HG03354 (cell line): ENCODE data around the gene ITSN1.

Experiments
- ATAC-seq: cut with Tn5 transposase; IDR thresholded peaks from one replicate; pipeline ENCODE4 v1.9.1; 2021; ENCODE audit warnings: mild to moderate bottlenecking; ENCODE audit not compliant: unreplicated experiment, poor library complexity, severe bottlenecking

Gene ITSN1

GRCh38 chr21:33825419-33825818 is 183.1 kb downstream of the ITSN1 start:
- no peak for ATAC-seq

DNA sequence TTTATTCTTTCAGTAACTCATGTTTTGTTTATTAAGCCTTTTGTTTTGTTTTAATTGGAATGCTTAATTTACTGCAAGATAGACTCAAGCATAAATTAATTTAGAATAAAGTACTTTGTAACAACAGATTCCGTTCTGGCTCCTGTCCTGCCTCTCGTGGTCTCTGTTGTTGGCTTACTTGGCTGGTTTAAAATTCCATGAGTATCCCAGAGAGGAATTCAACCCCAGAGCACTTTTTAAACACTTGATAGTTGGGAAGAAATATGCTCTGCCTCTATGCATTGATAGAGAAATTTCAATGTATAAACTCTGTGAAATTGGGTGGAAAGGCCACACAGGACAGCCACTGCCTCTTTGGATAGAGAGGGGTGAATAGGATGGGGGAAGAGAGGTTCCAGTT is 183.6 kb downstream of the ITSN1 start:
- ATAC-seq: no peak

DNA sequence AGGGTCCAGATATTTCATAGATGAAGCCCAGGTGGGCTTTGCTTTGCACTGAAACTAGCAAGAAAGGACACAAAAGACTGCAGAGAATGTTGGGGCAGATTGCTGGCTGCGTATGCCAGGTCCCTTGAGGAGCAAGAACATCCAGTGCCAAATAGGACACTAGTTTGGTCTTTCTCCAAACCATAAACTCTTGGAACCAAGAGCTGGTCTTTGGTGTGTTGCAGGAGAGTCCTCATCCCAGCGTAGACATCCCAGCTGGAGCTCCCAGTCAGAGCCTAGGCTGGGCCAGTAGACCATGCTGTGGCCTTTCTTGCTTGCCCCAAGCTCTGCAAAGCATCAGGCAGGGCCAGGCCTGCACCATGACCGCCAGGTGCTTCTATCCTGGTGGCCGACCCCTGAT is 185.8 kb downstream of the ITSN1 start:
- ATAC-seq: no peak

DNA sequence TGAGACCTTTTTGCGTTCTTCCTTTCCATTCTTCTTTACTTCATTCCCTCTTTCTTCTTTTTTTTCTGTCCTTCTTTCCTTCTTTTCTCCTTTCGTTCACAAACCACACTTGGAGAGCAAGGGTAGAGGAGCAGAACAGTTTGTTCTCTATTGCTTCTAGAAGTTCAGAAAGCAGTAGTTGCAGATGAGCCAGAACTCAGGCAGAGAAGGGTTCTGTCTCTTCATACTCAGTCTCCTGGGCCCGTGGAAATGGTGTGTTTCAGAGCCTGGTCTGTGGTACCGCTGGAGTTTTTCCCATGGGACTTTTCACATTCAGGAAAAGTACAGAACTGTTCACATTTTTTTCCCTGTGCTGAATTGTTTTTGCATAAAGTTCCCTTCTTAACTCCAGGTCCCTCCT is 186.3 kb downstream of the ITSN1 start:
- no peak for ATAC-seq

- ATAC-seq: no peak
Measured at GRCh38 chr21:33829844-33830243, 187.5 kb downstream of the ITSN1 start.

DNA sequence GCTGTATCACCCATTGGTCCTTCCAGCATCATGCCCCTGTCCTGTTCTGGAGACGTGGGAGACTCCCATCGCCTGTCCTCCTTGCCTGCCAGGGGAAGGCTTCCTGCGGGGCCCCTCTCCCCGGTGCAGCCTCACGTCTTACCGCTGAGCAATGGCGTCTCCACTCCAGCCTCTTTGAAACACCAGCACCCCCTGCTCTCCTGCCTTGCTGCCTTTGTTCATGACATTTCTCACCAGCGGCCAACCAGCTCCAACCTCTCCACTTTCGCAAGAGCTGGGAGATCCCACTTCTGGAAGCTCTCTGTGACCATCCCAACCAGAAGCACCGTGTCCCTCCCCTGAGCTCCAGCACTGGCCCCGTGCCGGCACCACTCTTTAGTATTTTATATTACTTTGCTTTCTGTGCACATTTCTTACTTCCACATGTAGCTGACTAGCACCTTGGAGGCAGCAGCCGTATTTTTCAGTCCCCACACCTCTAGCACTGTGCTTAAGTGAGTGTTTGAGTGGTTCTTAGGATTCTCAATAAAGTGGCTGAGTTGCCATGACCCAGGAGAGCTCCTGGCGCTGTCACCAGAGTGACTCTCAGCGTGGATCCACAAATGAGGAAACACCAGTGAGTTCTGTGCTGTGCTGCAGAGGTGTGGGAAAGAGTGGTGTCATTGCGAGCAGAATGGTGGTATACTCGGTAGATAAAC is 189.8 kb downstream of the ITSN1 start:
- ATAC-seq: no peak

- ATAC-seq: no peak
Measured at GRCh38 chr21:33834801-33835500, 192.7 kb downstream of the ITSN1 start.

GRCh38 chr21:33835920-33836319 is 193.6 kb downstream of the ITSN1 start:
- ATAC-seq: no peak

DNA sequence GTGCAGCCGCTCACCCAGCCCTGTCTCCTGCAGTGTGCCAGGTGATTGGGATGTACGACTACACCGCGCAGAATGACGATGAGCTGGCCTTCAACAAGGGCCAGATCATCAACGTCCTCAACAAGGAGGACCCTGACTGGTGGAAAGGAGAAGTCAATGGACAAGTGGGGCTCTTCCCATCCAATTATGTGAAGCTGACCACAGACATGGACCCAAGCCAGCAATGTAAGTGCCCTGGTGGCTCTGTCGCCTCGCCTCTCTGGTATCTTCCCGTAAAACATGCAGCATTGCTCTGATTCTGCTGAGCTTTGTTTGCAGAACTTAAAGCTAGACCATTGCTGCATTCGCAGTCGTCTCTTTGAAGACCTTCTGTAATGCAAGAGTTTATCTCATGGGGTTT is 194.1 kb downstream of the ITSN1 start:
- ATAC-seq: no peak

- no peak for ATAC-seq
Measured at GRCh38 chr21:33839167-33839716, 196.9 kb downstream of the ITSN1 start.

DNA sequence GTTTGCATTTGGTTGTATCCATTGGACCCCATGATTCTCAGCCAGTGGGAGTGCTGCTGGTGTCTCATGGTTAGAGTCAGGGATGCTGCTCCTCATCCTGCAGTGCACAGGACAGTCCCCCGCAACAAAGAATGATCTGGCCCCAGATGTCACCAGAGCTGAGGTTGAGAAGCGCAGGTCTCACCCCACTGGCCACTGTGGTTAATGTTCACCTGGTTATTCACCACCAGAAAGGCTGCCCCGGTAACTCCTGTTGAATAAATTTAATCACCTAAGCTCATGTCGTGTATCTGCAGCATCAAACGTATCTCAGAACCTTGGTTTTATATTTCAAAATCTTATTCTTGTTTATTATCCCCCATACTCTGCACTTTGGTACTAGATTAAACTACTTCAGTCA is 197.5 kb downstream of the ITSN1 start:
- no peak for ATAC-seq

- ATAC-seq: no peak
Measured at GRCh38 chr21:33840771-33841170, 198.5 kb downstream of the ITSN1 start.

DNA sequence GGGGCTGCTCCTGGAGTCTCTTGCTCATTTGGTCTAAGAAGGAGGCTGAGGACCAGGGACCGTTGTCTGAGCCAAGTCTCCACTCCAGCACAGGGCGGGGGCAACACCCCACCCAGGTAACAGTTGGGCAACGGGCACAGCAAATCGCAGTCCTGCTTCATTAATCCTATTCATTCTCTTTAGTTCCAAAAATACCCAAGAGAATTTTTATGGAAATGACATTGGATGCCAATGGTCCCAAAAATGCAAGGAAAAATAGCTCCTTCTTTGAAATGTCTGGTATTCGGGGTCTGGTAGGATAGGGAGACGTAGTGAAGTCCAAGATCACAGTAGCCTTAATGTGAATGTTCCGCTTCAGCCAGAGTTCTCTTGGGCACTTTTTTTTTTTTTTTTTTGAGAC is 199.3 kb downstream of the ITSN1 start:
- ATAC-seq: no peak

GRCh38 chr21:33843216-33843615 is 200.9 kb downstream of the ITSN1 start:
- no peak for ATAC-seq

GRCh38 chr21:33844104-33844889 is 202.0 kb downstream of the ITSN1 start:
- ATAC-seq: no peak

DNA sequence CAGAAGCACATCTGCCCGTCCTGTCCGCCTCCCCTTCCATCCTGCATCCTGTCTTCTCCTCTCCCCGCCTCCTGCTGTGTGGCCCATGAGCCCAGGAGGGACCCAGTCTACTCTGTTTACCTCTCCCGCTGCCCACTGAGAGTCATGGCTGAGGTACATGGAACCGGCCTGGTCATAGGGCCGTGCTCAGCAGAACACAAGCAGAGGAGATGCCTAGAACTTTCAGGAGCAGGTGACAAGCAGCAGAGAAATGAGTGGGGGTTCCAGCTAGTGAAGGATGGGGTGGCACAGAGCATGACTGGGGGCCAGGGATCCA is 202.5 kb downstream of the ITSN1 start:
- ATAC-seq: no peak

GRCh38 chr21:33846141-33846540 is 203.8 kb downstream of the ITSN1 start:
- no peak for ATAC-seq

GRCh38 chr21:33847588-33848248 is 205.4 kb downstream of the ITSN1 start:
- ATAC-seq: no peak

DNA sequence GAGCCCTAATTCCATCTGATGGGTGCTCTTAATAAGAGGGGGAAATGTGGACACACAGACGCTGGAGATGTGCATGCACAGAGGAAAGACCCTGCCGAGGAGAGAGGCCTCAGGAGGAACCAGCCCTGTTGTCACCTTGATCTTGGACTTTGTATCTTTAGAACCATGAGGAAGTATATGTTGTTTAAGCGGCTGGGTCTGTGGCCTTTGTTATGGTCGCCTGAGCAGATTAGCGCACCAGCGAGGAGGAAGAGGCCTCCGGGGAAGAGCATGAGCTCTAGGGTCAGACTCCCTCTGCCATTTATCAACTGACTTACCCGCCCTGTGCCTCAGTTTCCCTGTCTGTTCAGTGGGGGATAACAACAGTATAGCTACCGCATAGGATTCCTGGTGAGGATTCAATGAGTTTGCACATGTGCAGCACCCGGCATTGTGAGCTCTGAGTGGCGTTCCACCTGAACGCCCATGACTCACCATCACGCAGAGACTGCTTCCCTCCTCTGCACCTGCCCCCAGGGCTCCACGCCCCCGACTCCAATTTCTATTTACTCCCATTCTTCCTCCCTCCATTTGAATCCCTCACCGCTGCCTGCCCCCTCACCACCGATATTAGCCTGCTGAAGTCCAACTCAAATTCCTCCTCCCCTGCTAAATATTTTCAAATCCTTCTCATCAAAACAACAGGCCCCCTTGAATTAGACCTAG is 206.1 kb downstream of the ITSN1 start:
- no peak for ATAC-seq

DNA sequence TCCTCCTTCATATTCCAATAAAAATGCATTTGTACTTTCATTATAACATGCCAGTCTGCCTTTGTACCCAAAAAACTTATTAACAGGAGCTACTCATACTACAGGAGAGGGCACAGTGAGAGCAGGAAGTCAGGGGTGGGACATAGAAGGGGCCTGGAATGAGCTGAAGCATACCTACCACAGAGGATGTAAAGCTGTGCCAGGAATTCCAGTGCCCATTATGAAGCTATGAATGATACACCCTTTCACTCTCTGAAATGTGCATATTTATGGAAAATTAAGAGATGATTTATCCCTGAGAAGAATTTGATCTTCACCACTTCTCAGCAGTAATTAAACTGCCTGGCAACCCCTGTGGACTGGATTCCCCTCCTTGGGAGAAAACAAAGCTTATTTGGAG is 207.5 kb downstream of the ITSN1 start:
- ATAC-seq: no peak
